GM21737 (cell line): Measurements from ENCODE around the gene EMID1.
"Not testable (repeated sequence)": the region's sequence is repeated elsewhere in the genome, so short reads cannot be mapped to it uniquely, and the experiment has no call there.

Experiments
- ATAC-seq: cut with Tn5 transposase; IDR thresholded peaks from one replicate; pipeline ENCODE4 v1.9.1; 2021; ENCODE audit warnings: mild to moderate bottlenecking, moderate library complexity; ENCODE audit not compliant: unreplicated experiment

EMID1 gene

DNA sequence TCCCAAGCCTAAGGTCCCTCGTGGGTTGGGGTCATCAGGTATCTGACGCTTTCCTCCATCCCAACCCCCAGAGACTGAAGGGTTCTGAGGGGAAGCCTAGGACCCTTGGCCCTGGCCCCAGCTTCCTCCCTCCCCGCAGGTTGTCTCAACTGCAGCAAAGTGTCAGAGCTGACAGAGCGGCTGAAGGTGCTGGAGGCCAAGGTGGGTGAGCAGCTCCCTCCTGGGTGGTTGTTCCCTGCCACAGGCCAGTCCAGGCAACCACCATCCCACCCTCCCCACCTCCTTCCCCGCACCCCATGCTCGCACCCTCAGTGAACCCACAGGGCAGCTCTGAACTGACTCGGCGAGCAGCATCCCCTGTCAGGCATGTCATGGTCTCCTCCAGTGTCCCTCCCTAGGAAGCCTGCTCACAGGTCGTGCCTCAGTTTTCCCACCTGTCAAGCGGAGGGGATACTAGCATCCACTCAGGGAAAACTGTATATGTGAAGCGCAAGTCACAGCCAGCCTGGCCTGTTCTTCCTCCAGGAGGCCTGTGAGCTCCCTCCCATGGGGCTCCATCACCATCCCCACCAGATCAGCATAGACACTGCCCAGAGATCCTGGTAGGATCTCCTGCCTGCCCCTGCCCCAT, 20.8 kb downstream of the EMID1 start:
- ATAC-seq, result no peak

DNA sequence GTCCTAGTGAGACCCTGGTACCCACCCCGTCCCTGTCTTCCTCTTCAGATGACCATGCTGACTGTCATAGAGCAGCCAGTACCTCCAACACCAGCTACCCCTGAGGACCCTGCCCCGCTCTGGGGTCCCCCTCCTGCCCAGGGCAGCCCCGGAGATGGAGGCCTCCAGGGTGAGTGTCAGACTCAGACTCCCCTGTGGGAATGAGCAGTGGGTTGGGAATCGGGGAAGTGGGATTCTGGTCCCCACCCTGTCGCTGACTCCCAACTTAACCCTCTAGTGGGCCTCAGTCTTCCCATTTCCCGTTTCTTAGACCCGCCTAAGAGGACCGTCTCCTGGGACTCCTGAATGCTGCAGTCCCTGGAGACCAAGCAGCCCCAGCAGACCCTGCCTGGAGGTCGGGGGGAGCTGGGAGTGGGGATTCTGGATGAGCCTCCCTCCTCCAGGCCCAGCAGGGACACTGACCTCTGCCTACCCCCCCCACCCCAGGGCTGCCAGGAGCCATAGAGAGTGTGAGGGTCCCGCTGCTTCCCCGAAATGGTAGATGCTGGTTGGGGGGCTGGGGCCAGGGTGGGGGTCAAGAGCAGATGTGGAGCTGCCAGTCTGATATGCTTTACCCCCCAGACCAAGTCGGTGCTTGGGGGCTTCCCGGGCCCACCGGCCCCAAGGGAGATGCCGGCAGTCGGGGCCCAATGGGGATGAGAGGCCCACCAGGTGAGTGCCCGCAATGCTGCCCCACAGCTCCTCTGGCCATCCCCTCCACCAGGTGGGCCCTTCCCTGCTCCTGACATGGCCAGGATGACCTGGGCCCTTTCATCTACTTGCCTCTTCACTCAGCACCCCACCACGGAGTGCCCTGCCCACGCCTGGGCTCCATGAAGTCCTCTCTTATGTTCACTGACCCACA, 25.5 kb downstream of the EMID1 start:
- no peak for ATAC-seq

DNA sequence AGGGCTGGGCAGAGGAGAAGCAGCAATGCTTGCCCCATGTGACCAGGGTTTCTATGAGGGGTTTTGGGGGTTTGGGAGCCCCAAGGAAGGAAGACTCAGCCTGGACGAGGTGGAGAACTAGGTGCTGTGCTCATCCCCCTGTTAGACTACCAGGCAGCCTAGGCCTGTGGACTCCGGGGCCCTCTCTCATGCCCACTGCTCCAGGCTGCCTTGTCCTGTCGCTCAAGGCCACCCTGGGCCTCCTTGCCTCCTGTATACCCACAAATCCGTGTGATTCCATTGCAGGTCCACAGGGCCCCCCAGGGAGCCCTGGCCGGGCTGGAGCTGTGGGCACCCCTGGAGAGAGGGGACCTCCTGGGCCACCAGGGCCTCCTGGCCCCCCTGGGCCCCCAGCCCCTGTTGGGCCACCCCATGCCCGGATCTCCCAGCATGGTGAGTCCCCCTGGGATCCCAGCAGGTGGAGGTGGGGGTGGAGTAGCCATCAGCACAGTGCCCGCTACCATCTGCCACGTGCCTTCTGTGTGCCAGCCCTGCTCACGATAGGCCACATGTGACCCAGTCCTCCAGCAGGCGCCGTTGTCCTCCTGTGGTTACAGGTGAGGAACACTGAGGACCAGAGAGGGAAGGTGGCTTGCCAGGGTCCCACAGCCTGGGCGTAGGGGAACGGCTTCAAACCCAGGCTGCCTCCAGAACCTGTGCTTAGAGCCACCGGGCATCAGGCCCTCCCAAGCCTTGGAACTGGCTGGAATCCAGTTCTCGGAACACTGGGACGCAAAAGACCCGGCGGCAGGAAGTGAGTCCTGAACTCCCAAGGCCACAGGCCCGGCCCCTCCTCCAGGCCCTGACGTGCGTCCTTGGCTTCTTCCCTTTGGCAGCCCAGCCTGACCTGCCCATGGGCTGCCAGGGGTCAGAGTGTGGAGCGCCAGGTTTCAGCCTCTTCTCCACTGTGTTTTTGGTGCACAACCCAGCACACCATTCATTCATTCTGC, 26.6 kb downstream of the EMID1 start:
- ATAC-seq, result no peak

DNA sequence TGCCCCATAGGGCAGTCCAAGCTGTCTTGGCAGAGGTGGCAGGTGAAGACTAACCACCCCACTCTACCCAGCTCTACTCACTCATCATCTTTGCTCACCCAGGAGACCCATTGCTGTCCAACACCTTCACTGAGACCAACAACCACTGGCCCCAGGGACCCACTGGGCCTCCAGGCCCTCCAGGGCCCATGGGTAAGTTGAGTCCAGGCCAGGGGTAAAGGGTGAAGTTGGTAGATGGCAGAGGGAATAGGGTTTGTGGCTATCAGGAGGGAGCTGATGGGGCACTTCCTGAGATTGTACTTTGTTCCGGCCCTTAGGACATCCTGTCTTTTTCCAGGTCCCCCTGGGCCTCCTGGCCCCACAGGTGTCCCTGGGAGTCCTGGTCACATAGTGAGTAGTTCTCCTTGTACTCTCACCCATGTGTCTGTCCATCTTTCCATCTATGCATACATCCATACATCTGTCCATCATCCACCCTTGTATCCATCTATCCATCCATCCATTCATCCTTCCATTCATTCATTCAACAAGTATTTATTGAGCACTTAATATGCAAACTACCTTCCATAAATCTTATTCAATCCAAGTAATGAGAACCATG, 27.7 kb downstream of the EMID1 start:
- ATAC-seq, result no peak

DNA sequence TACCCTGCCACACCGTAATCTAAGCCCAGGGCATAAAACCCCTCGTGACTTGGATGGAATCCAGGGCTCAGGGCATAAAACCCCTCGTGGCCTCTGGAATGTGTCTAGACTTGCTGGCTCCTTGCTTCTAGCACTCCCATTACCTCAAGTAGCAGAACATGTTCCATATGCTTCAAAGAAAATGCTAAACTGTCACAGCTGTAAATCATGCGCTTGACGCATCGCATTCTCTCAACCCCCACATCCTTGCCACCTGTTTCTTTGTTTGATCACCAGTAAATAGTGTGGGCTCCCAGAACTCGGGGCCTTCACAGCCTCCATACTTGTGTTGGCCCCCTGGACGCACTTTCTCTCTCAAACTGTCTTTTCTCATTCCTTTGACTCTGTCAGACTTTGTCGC, 34.8 kb downstream of the EMID1 start:
- not testable (repeated sequence) for ATAC-seq

DNA sequence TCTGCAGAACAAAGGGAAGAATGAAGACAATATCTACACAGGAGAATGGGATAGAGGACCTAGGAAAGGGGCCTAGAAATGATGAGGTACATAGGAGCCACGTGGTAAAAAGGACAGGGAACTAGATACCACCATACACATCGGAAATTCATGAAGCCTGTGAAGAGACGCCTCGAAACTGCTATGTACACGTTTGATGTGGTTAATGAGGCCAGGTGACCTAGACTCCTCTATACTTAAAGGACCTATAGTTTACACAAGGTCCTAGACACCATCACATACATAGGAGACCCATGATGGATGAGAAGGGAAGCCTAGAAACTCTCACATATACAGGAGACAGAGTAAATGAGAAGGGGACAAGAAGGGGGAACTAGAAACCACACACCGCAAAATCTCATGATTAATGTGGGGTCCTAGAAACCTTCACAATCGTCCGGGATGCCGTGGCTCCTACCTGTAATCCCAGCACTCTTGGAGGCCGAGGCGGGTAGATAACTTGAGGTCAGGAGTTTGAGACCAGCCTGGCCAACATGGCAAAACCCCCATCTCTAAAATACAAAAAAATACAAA, 38.3 kb downstream of the EMID1 start:
- ATAC-seq, result no peak

DNA sequence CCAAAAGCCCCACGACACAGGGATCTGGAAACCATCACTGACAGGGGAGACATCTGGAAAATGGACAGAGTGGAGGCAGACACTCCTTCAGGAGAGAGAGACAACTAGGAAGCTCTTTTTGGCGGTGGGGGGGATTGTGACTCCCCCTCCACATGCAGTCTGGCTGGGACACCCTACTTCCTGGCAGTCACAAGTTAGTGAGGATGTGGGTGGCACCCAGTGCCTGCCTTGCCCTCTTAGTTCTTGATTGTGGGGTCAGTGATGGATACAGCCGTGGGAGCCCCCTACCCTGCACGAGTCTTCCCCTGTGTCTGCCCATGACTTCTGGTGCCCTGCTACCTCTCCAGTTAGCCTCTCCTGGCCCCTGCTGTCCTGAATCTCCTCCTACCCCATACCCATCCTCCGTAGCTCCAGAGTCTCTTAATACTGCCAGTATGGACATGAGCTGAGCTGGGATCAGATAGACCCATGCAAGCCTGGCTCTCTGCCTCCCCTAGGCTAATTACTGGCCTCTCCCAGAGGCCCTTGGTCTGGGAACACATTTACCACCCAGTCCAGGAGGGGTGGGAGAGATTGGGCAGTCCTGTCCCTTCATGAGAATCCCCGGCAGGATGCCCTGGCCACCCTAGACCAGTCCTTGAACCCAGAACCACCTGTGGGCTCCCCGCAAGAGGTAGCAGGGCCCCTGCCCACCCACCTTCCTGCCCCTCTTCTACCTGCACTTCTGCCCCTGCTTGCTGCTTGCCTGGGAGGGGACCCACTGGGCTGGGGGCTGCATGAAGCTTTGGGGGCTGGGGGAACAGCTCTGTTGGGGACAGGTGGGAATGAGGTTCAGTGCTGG, 39.3 kb downstream of the EMID1 start:
- ATAC-seq, result no peak

DNA sequence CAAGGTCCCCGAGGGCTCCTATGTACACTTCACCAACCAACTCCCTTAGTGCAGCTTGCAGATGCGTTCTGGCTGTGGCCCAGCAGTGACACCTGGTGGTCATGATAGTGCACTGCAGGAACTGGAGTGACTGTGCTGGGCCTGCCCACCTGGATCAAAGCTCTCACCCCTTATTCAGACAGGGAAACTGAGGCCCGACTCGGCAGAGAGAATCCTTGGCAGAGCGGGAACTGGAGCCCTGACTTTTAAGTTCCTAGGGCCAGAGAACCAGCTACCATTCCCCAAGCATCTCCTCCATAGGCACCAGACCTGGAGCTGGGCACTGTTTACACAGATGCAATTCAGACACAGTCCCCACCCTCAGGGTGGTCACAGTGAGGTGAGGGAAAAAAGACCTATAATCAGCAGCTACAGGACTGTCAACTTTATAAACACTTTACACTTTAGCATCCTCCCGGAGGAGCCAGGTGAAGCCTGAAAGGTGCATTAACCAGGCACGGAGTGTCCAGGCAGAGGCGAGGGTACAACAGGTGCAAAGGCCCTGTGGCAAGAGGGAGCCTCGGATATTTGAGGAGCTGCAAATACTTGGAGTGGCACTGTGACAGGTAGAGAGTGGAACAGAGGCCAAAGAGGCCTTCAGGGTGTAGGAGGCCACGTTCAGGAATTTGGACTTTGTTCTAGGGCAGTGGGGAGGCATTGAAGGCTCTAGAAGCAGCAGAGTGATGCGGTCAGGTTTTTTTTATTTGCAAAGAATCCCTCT, 40.1 kb downstream of the EMID1 start:
- ATAC-seq, result peak; percentile 60

DNA sequence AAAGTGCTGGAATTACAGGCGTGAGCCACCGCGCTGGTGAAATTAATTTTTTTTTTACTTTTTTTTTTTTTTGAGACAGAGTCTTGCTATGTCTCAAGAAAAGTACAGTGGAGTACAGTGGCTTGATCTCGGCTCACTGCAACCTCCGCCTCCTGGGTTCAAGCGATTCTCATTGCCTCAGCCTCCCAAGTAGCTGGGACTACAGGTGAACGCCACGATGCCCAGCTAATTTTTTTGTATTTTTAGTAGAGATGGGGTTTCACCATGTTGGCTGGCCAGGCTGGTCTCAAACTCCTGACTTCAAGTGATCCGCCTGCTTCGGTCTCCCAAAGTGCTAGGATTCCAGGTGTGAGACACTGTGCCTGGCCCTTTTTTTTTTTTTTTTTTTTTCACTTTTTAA, 42.2 kb downstream of the EMID1 start:
- not testable (repeated sequence) for ATAC-seq

DNA sequence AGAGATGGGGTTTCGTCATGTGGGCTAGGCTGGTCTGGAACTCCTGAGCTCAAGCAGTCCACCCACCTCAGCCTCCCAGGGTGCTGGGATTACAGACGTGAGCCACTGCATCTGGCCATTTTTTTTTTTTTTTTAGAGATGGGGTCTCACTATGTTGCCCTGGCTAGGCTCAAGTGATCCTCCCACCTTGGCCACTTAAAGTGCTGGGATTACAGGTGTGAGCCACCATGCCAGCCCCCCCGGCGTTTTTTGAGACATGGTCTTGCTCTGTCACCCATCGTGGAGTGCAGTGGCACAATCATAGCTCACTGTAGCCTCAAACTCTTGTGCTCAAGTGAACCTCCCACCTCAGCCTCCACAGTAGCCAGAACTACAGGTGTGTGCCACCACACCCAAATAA, 45.6 kb downstream of the EMID1 start:
- no peak for ATAC-seq

DNA sequence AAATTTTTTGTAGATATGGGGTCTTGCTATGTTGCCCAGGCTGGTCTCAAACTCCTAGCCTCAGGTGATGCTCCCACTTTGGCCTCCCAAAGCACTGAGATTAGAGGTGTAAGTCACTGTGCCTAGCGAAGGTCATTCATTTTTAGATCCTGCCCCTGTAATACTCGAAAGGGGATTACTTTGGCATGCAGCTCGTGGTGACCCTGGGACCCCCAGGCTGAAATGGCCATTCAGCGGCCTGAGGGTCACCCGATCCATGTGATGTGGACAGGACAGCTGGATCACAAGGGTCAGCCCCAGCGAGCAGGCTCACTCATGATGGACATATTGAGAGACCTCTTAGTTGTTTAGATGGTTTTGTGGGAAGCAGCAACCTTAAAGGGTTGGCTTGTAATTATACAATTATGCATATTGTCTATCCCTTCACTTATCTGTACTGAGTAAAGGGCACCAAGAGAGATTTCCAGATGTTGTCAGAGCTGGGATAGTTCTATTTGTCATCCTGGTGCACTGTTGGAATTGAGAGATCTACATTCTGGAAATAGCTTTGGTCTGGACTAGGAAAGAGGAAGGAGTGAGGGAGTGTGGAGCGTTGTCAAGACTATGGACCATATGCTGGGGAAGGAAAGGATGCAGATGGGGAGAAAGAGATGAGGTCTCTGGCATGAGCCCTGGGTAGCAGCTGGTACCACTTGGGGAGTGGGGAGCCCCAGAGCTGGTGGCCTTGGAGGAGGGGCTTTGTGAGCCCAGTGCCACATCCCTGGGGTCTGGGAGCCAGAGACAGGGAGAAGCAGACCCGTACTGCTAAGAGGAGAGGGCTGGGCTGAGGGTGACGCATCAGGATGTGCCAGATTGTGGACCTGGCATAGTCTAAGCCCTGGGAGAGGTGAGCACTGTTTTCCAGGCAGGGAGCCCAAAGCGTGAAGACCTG, 46.5 kb downstream of the EMID1 start:
- ATAC-seq, result no peak

DNA sequence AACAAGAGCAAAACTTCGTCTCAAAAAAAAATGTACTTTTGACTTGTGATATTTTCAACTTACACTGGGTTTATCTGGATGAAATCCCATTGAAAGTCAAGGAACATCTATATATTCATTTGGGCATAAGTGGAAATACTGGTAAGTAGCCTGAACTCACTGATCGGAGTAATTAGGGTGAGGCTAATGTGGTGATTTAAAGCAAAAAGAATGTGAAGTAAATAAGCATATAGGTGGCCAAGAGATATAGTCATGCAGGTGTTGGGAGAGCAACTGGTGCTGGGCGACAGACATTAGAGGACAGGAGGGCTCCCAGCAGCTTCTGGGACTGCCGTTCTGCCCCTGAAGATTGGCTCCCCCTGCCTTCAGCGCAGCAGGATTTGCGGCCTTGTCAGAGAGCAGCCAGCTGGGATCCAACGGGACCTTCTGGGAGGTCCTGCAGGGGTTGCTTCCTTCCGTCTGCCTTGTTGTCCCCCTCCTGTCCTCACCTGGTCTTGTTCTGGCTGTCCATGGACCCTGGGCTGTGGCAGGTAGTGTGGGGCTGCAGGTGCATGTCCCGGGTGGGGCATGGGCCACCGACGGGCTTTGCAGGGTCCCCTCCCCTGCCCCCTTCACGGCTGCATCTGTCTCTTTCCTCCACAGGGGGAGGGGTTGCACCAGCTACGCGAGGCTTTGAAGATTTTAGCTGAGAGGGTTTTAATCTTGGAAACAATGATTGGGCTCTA, 48.0 kb downstream of the EMID1 start:
- ATAC-seq, result no peak

DNA sequence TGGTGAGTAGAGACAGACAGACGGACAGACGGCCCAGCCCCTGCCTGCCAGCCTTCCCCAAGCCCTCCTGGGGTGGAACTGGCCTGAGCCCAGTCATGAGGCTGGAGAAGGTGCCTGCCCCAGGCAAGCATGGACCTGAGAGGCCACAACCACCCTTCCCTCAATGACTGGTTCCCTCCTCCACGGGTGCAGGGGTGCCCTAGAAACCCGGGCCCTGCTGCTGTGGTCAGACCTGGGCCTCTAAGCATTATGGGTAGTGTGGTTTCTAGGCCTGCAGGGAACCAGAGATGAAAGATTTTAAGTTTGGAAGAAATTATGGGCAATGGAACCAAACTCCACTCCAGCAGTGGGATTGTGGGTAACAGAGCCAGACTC, 48.6 kb downstream of the EMID1 start:
- no peak for ATAC-seq

DNA sequence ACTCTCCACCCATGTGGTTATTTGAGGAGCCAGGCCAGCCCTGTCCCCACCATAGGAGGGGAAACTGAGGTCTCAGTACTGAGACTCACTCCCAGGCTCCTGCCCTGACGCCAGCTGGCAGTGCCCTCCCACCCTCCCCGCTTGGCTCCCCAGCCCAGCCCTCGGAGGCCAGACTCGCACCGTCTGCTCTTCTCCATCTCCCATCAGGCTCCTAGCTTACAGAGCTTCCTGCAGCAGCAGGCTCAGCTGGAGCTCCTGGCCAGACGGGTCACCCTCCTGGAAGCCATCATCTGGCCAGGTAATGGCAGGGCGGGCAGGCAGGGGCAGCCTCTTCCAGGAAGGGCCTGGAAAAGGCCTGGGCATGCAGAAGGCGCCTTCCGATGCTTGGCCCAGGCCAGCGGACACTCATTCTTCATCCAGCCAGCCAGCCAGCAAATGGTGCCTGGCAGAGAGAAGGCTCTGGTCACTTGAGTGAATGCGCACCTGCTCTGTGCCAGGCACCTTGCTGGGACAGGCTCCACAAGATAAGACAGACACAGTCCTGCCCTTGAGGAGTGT, 49.4 kb downstream of the EMID1 start:
- no peak for ATAC-seq

DNA sequence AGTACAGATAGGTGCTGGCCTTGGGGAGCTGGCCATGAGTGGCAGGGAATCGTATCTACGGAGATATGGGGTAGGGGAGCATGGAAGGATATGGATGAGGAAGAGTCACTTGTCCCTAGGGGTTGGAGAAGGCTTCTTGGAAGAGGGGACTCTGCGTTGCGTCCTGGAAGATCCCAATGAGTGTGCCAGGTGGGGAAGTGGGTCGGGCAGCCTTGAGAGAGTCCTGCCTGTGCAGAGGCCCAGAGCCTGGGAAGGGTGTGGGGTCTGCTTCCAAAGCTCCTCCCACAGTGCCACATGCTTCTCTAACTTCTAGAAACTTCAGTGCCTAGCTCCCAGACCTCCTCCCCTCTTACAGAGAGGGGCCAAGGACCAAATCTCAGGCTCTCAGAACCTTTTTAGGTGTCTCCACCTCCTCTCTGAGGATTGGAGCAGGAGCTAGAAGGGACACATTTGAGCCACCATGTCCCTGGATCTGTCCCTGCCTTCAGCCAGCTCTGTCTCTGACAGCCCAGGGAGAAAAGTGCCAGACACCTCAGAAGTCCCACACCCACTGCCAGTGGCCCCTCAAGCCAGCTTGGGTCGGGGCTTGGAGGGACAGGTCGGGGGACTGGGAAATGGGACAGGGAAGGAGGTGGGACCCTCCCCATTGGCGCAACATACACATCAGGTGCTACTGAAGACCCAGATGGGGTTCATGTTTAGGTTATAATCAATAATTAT, 51.1 kb downstream of the EMID1 start:
- ATAC-seq, result no peak

DNA sequence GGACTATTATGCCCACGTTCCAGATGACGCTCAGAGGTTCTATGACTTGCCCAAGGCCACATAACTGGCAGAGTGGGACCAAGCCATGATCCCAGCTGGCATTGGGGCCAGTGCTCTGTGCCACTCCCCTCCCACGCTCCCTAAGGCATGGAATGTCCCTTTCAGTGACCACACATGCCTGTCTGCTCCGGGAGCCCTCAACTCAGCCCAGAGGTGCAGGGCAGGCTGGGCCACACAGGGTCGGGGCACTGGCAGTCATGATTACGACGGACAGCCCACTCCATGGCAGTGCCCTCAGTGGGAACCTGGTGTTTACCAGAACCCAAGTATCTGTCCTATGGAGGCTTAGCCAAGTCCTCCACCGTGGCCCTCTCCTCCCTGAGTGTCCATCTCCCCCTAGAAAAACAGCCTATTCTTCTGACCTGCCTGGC, 52.1 kb downstream of the EMID1 start:
- ATAC-seq, result no peak
